ENCODE measurements around the gene ESPN.

Gene ESPN

GRCh38 chr1:6417961-6418667 lies 6.5 kb upstream of the ESPN start:
- H3K9ac ChIP-seq (ENCODE audit: low read depth, low read length) = no peak overlapping the region
- no peaks in the 10 kb centered on the region for H3K79me2 ChIP-seq (ENCODE audit: insufficient read depth, low read length)
- H3K9me3 ChIP-seq (ENCODE audit: insufficient read depth, low read length, severe bottlenecking) = no peaks in the 10 kb centered on the region
- H3K27ac ChIP-seq (ENCODE audit: low read length) = no peak overlapping the region
- H3K4me2 ChIP-seq (ENCODE audit: insufficient read depth, low read length) = no peak overlapping the region
- no peaks in the 10 kb centered on the region for H3K36me3 ChIP-seq (ENCODE audit: insufficient read depth, low read length)
- H3K4me3 ChIP-seq (ENCODE audit: low read depth in 1 of 2, low read length in 2 of 2) = no peak overlapping the region
- ATAC-seq (ENCODE audit: insufficient read depth, low read depth) (no peak), DNase-seq (no peak)
- TF ChIP-seq CTCF (IDR thresholded peaks at IDR 0.05; ENCODE audit: borderline replicate concordance, extremely low read depth, low read length, poor library complexity, severe bottlenecking) (no peak), EZH2 (IDR thresholded peaks at IDR 0.05; ENCODE audit: borderline replicate concordance, low read depth, low read length, severe bottlenecking) (no peak)
- no peak overlapping the region for H2AFZ ChIP-seq (ENCODE audit: low read depth, low read length)
- no peaks in the 10 kb centered on the region for H3K4me1 ChIP-seq (ENCODE audit: insufficient read depth, low read length)
- H3K27me3 ChIP-seq (ENCODE audit: insufficient read depth, low read length, poor library complexity) = peaks cover 4% of the 10 kb centered on the region
- H4K20me1 ChIP-seq (ENCODE audit: insufficient read depth, low read length) = no peaks in the 10 kb centered on the region

GRCh38 chr1:6418668-6419396 lies 5.7 kb upstream of the ESPN start:
- no peak overlapping the region for H3K27ac ChIP-seq (ENCODE audit: low read length)
- ATAC-seq (ENCODE audit: insufficient read depth, low read depth) (no peak), DNase-seq (no peak)
- no peak overlapping the region for H3K4me3 ChIP-seq (ENCODE audit: low read depth in 1 of 2, low read length in 2 of 2)
- no peaks in the 10 kb centered on the region for H3K9me3 ChIP-seq (ENCODE audit: insufficient read depth, low read length, severe bottlenecking)
- no peaks in the 10 kb centered on the region for H3K36me3 ChIP-seq (ENCODE audit: insufficient read depth, low read length)
- H3K27me3 ChIP-seq (ENCODE audit: insufficient read depth, low read length, poor library complexity) = peaks cover 7% of the 10 kb centered on the region
- no peak overlapping the region for H3K4me2 ChIP-seq (ENCODE audit: insufficient read depth, low read length)
- H3K79me2 ChIP-seq (ENCODE audit: insufficient read depth, low read length) = no peaks in the 10 kb centered on the region
- H2AFZ ChIP-seq (ENCODE audit: low read depth, low read length) = no peak overlapping the region
- TF ChIP-seq CTCF (IDR thresholded peaks at IDR 0.05; ENCODE audit: borderline replicate concordance, extremely low read depth, low read length, poor library complexity, severe bottlenecking) (no peak), EZH2 (IDR thresholded peaks at IDR 0.05; ENCODE audit: borderline replicate concordance, low read depth, low read length, severe bottlenecking) (no peak)
- no peak overlapping the region for H3K9ac ChIP-seq (ENCODE audit: low read depth, low read length)
- H3K4me1 ChIP-seq (ENCODE audit: insufficient read depth, low read length) = peaks cover 2% of the 10 kb centered on the region; the same call in 1 of the 2 replicates
- H4K20me1 ChIP-seq (ENCODE audit: insufficient read depth, low read length) = no peaks in the 10 kb centered on the region

- Histone ChIP-seq H3K27ac (ENCODE audit: low read length) (no peak overlapping the region), H3K9me3 (ENCODE audit: insufficient read depth, low read length, severe bottlenecking) (no peaks in the 10 kb centered on the region), H3K4me3 (ENCODE audit: low read depth in 1 of 2, low read length in 2 of 2) (no peak overlapping the region), H3K36me3 (ENCODE audit: insufficient read depth, low read length) (no peaks in the 10 kb centered on the region), H4K20me1 (ENCODE audit: insufficient read depth, low read length) (no peaks in the 10 kb centered on the region), H2AFZ (ENCODE audit: low read depth, low read length) (no peak overlapping the region), H3K79me2 (ENCODE audit: insufficient read depth, low read length) (no peaks in the 10 kb centered on the region), H3K9ac (ENCODE audit: low read depth, low read length) (no peak overlapping the region), H3K27me3 (ENCODE audit: insufficient read depth, low read length, poor library complexity) (peaks cover 7% of the 10 kb centered on the region), H3K4me1 (ENCODE audit: insufficient read depth, low read length) (peaks cover 4% of the 10 kb centered on the region; the same call in 1 of the 2 replicates), H3K4me2 (ENCODE audit: insufficient read depth, low read length) (no peak overlapping the region)
- DNase-seq = no peak
- TF ChIP-seq CTCF (IDR thresholded peaks at IDR 0.05; ENCODE audit: borderline replicate concordance, extremely low read depth, low read length, poor library complexity, severe bottlenecking) (no peak), EZH2 (IDR thresholded peaks at IDR 0.05; ENCODE audit: borderline replicate concordance, low read depth, low read length, severe bottlenecking) (no peak)
- ATAC-seq (ENCODE audit: insufficient read depth, low read depth) = no peak
Measured at GRCh38 chr1:6419397-6419803, 5.2 kb upstream of the ESPN start.
